ENCODE measurements around the gene NUP93. TPM values are rescaled to one million over a fixed set of nuclear protein-coding genes. Genes with fewer than 3 reads are reported as not detected.

The NUP93 gene
- polyA plus RNA-seq, 1 of the 3 experiments (the other 2 are of a cell fraction), result 43.1 TPM

GRCh38 chr16:56858374-56858773, 128.4 kb downstream of the NUP93 start:
- POLR2A ChIA-PET, result no interaction called here
- Histone ChIP-seq H3F3A (replicated peaks; ENCODE audit: insufficient read depth) (no peaks in the 10 kb centered on the region), H3K4me1 (ENCODE audit: control insufficient read depth in 1 of 2, insufficient read depth in 2 of 2, low read depth in 1 of 2, low read length in 1 of 2) (peaks cover 0 to 21% of the 10 kb centered on the region in 2 experiments; a peak in 1 of 4 replicates), H3K36me3 (replicated peaks in 1 of 2; ENCODE audit: control insufficient read depth in 1 of 2, insufficient read depth in 2 of 2, low read length in 1 of 2) (no peaks in the 10 kb centered on the region), H4K20me1 (ENCODE audit: insufficient read depth) (no peaks in the 10 kb centered on the region), H3K4me3 (ENCODE audit: low read depth in 2 of 2, low read length in 1 of 2) (no peak overlapping the region), H2AFZ (ENCODE audit: low read depth) (no peak overlapping the region), H3K27me3 (ENCODE audit: insufficient read depth) (no peaks in the 10 kb centered on the region), H3K9ac (no peak overlapping the region), H3K79me2 (ENCODE audit: insufficient read depth) (no peaks in the 10 kb centered on the region), H3K4me2 (no peak overlapping the region), H3K27ac (ENCODE audit: low read depth in 2 of 2, low read length in 1 of 2) (no peak overlapping the region), H3K9me3 (no peaks in the 10 kb centered on the region), H3K9me2 (no peaks in the 10 kb centered on the region)
- DNase-seq, result no peak
- 96% methylated on average over 13 of the region's 14 CpGs for WGBS (ENCODE audit: low lambda C conversion rate)
- TF ChIP-seq RAD21 (IDR thresholded peaks at IDR 0.05; ENCODE audit: low read length), result no peak
- TF ChIP-seq TCF12 (IDR thresholded peaks at IDR 0.05), result no peak
- no peak for TF ChIP-seq POLR2AphosphoS5 (IDR thresholded peaks at IDR 0.05; ENCODE audit: low read depth, low read length)
- TF ChIP-seq GABPA (IDR thresholded peaks at IDR 0.05; ENCODE audit: low read depth), result no peak
- TF ChIP-seq GATA2 (CRISPR knock-in tag; IDR thresholded peaks at IDR 0.05), result no peak
- TF ChIP-seq SIN3A (IDR thresholded peaks at IDR 0.05; ENCODE audit: borderline replicate concordance, low read depth, low read length), result no peak
- TF ChIP-seq TAF1 (IDR thresholded peaks at IDR 0.05; ENCODE audit: borderline replicate concordance, low read depth, low read length), result no peak
- TF ChIP-seq RXRA (IDR thresholded peaks at IDR 0.05; ENCODE audit: borderline replicate concordance, low read depth), result no peak
- TF ChIP-seq CTCF (IDR thresholded peaks at IDR 0.05), result no peak
- TF ChIP-seq, protein P1, sequence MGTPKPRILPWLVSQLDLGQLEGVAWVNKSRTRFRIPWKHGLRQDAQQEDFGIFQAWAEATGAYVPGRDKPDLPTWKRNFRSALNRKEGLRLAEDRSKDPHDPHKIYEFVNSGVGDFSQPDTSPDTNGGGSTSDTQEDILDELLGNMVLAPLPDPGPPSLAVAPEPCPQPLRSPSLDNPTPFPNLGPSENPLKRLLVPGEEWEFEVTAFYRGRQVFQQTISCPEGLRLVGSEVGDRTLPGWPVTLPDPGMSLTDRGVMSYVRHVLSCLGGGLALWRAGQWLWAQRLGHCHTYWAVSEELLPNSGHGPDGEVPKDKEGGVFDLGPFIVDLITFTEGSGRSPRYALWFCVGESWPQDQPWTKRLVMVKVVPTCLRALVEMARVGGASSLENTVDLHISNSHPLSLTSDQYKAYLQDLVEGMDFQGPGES (IDR thresholded peaks at IDR 0.05; ENCODE audit: low read depth, low read length), result no peak
- TF ChIP-seq USF1 (IDR thresholded peaks at IDR 0.05; ENCODE audit: borderline replicate concordance, low read depth), result no peak
- CTCF ChIA-PET, result interaction anchor here (0.8 to 2.2 kb wide), 3 partner anchors 7 to 69 kb away, joined by 3 to 11 read pairs (median 4); no protein-coding TSS in a partner anchor

- CTCF ChIA-PET, result interaction anchor here (1.0 to 2.4 kb wide), 5 partner anchors 8 to 92 kb away, joined by 3 to 11 read pairs (median 4); no protein-coding TSS in a partner anchor
- Histone ChIP-seq H3K4me3 (ENCODE audit: low read depth in 2 of 2, low read length in 1 of 2) (no peak overlapping the region), H3K9me2 (no peaks in the 10 kb centered on the region), H3K27me3 (ENCODE audit: insufficient read depth) (no peaks in the 10 kb centered on the region), H3K9ac (no peak overlapping the region), H3K4me1 (ENCODE audit: control insufficient read depth in 1 of 2, insufficient read depth in 2 of 2, low read depth in 1 of 2, low read length in 1 of 2) (peaks cover 0 to 22% of the 10 kb centered on the region in 2 experiments; a peak in 1 of 4 replicates), H3F3A (replicated peaks; ENCODE audit: insufficient read depth) (no peaks in the 10 kb centered on the region), H3K27ac (ENCODE audit: low read depth in 2 of 2, low read length in 1 of 2) (no peak overlapping the region), H3K9me3 (no peaks in the 10 kb centered on the region), H2AFZ (ENCODE audit: low read depth) (no peak overlapping the region), H3K79me2 (ENCODE audit: insufficient read depth) (no peaks in the 10 kb centered on the region), H3K36me3 (replicated peaks in 1 of 2; ENCODE audit: control insufficient read depth in 1 of 2, insufficient read depth in 2 of 2, low read length in 1 of 2) (no peaks in the 10 kb centered on the region), H3K4me2 (no peak overlapping the region), H4K20me1 (ENCODE audit: insufficient read depth) (no peaks in the 10 kb centered on the region)
- POLR2A ChIA-PET, result no interaction called here
- TF ChIP-seq RCOR1 (IDR thresholded peaks at IDR 0.05; ENCODE audit: low read length) (no peak), MXI1 (IDR thresholded peaks at IDR 0.05; ENCODE audit: low read depth, low read length) (no peak), MEF2A (IDR thresholded peaks at IDR 0.05; ENCODE audit: borderline replicate concordance, low read depth) (no peak), RFX5 (IDR thresholded peaks at IDR 0.05; ENCODE audit: low read length) (no peak), CHD2 (IDR thresholded peaks at IDR 0.05; ENCODE audit: low read length, partially characterized antibody) (no peak)
- DNase-seq, result no peak
- WGBS (ENCODE audit: low lambda C conversion rate), result 78% methylated on average over 2 of the region's 2 CpGs
These were observed 129.7 kb downstream of the NUP93 start for GRCh38 chr16:56859636-56860035.
